Measurements from ENCODE around the gene IRF4.

GRCh38 chr6:384898-385297 is 6.7 kb upstream of the IRF4 start:
- TF ChIP-seq POLR2A (IDR thresholded peaks at IDR 0.05) (no peak), CTCF (IDR thresholded peaks at IDR 0.05 in 4 of 5, conservative IDR thresholded peaks at IDR 0.05 in 1 of 5) (no peak)

Data from gastrocnemius medialis (tissue), 4 donors.